Measurements from ENCODE around the gene ACSS3.

- TF ChIP-seq MAX (IDR thresholded peaks at IDR 0.05), result no peak
- TF ChIP-seq RAD21 (IDR thresholded peaks at IDR 0.05; ENCODE audit: low read depth), result no peak
- TF ChIP-seq NFIC (IDR thresholded peaks at IDR 0.05), result no peak
Observed at GRCh38 chr12:81297601-81298000, 219.7 kb downstream of the ACSS3 start.

Data from Ishikawa (cell line).